ENCODE data around the gene NRCAM.

The NRCAM gene

DNA sequence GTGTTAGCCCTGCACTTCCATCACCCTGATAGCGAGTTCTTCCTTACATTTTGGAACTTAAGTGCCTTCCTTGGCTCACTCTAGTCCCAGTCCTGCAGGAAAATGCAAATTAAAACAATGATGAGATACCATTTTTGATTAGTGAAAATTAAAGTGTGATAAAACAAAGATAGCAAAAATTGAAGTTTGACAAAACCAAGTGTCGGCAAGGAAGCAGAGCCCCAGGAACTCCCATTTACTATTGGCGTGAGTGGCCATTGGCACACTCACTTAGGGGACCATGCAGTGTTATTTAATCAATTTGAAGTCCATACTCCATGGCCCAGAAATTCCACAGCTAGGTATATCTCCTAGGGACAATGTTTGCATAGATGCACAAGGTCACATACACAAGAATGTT, 354.5 kb downstream of the NRCAM start:
- Histone ChIP-seq H3K27ac (ENCODE audit: low read depth, low read length) (no peak overlapping the region), H3K4me1 (ENCODE audit: control insufficient read depth, insufficient read depth, low read length) (no peaks in the 10 kb centered on the region), H3K4me3 (ENCODE audit: low read depth, low read length) (no peak overlapping the region), H3K27me3 (ENCODE audit: control insufficient read depth, insufficient read depth, low read length) (no peaks in the 10 kb centered on the region), H3K9ac (ENCODE audit: low read length) (no peak overlapping the region), H3K36me3 (ENCODE audit: control insufficient read depth, insufficient read depth, low read length) (no peaks in the 10 kb centered on the region), H3K9me3 (ENCODE audit: control insufficient read depth, insufficient read depth, low read depth, low read length) (no peaks in the 10 kb centered on the region)

DNA sequence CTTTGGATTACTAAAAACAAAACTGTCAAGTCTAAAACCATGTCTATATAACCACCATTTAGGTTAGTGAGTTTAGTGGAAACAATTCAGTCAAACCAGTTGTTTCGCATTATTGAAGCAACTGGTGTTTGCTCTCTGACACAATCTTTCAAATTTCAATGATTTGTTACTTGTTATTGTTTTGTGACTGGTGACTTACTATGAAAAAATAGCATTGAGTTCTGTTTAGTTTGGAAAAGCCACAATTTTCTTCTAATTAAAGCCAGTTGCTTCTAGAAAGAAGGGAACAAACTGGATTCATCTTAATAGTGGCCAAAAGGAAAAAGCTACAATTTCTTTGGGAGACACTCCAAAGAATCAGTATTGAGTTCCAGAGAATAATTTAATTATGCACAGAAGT, 356.5 kb downstream of the NRCAM start:
- H3K27ac ChIP-seq (ENCODE audit: low read depth, low read length), result no peak overlapping the region
- no peak overlapping the region for H3K4me3 ChIP-seq (ENCODE audit: low read depth, low read length)
- H3K4me1 ChIP-seq (ENCODE audit: control insufficient read depth, insufficient read depth, low read length), result peaks cover 9% of the 10 kb centered on the region
- H3K27me3 ChIP-seq (ENCODE audit: control insufficient read depth, insufficient read depth, low read length), result no peaks in the 10 kb centered on the region
- no peaks in the 10 kb centered on the region for H3K9me3 ChIP-seq (ENCODE audit: control insufficient read depth, insufficient read depth, low read depth, low read length)
- no peaks in the 10 kb centered on the region for H3K36me3 ChIP-seq (ENCODE audit: control insufficient read depth, insufficient read depth, low read length)
- H3K9ac ChIP-seq (ENCODE audit: low read length), result no peak overlapping the region

DNA sequence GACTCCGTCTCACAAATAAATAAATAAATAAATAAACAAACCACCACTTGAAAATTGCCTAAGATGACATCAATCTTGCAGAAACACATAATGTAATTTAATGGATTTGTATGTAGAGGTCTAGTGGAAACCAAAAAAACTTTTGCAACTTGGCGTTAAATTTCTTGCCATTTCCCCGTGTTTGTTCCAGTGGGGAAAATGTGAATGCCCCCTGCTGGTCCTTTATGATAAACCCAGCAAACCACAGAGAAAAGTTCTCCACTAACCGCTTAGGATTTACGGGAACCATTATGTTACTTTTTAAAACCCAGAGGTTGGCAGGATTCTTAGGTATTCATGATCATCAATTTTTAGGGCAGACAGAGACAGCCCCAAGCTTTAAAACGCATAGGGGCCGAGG, 358.5 kb downstream of the NRCAM start:
- H3K27ac ChIP-seq (ENCODE audit: low read depth, low read length), result no peak overlapping the region
- H3K4me1 ChIP-seq (ENCODE audit: control insufficient read depth, insufficient read depth, low read length), result peaks cover 9% of the 10 kb centered on the region
- H3K9ac ChIP-seq (ENCODE audit: low read length), result no peak overlapping the region
- no peaks in the 10 kb centered on the region for H3K9me3 ChIP-seq (ENCODE audit: control insufficient read depth, insufficient read depth, low read depth, low read length)
- no peaks in the 10 kb centered on the region for H3K27me3 ChIP-seq (ENCODE audit: control insufficient read depth, insufficient read depth, low read length)
- no peak overlapping the region for H3K4me3 ChIP-seq (ENCODE audit: low read depth, low read length)
- no peaks in the 10 kb centered on the region for H3K36me3 ChIP-seq (ENCODE audit: control insufficient read depth, insufficient read depth, low read length)
